ENCODE measurements around the gene NDUFAB1. TPM values are rescaled to one million over a fixed set of nuclear protein-coding genes. Genes with fewer than 3 reads are reported as not detected.

The NDUFAB1 gene
- total and polyA plus RNA-seq, 2 of the 13 experiments (the other 11 are each of a cell fraction or from before 2014, with no cell fraction given): 221 to 601 TPM

- TF ChIP-seq CREB1 (IDR thresholded peaks at IDR 0.05) (peak; percentile 83), CREB1 (CRISPR knock-in tag; IDR thresholded peaks at IDR 0.05) (peak; percentile 86), ZNF576 (CRISPR knock-in tag; IDR thresholded peaks at IDR 0.05) (peak; percentile 95; the same call in 1 of the 2 replicates), PCBP2 (optimal IDR thresholded peaks at IDR 0.05; ENCODE audit: low read depth, low read length, poor library complexity, severe bottlenecking) (peak; percentile 46)
Measured at GRCh38 chr16:23640931-23641765, 45.0 kb upstream of the NDUFAB1 start, which contains the start of the genes DCTN5 and PALB2 (continued).

GRCh38 chr16:23640615-23640930 is 44.5 kb upstream of the NDUFAB1 start:
- peaks cover 12 to 21% of the 10 kb centered on the region in 2 experiments for H3K36me3 ChIP-seq (replicated peaks in 1 of 2; ENCODE audit: control insufficient read depth in 1 of 2, insufficient read depth in 2 of 2, low read length in 2 of 2)
- peak overlapping the region; percentile 89 for H3K27ac ChIP-seq (ENCODE audit: extremely low read length, insufficient read depth, low read length)
- peak overlapping the region; percentile 57 for H2AFZ ChIP-seq (ENCODE audit: low read length)
- H3K4me1 ChIP-seq (ENCODE audit: insufficient read depth, low read length): peaks cover 28% of the 10 kb centered on the region
- peak overlapping the region; percentile 85 for H3K4me2 ChIP-seq (ENCODE audit: low read depth, low read length)
- ChIA-PET CTCF (ENCODE audit: low intra/inter-chr PET ratio, low total read pairs) (no interaction called here), POLR2A (interaction anchor here (1.2 to 2.7 kb wide), 9 partner anchors 8 to 102 kb away, joined by 4 to 20 read pairs (median 9); partner anchors contain the start of genes EARS2, NDUFAB1, PLK1 and UBFD1)
- H4K20me1 ChIP-seq (ENCODE audit: insufficient read depth, low read length): peaks cover 7% of the 10 kb centered on the region; the same call in 1 of the 2 replicates
- no TSS peak for BruUV-seq (replicated peaks)
- peak overlapping the region; percentile 91 to 97 (median 97) for H3K4me3 ChIP-seq (replicated peaks in 1 of 3; ENCODE audit: insufficient read depth in 1 of 3, low read depth in 2 of 3, low read length in 3 of 3)
- H3K79me2 ChIP-seq (ENCODE audit: insufficient read depth, low read length): peaks cover 48% of the 10 kb centered on the region
- ATAC-seq (no peak; the same call in 2 of the 3 replicates), FAIRE-seq (no peak), DNase-seq (ENCODE audit: low spot score) (no peak)
- in situ Hi-C loops (cut with HindIII; ENCODE audit: extremely low pct_ligation_motif_present, low pct_unique_long_range_greater_than_20kb) (no loop called here), intact Hi-C loops (cut with micrococcal nuclease; ENCODE audit: unreplicated experiment) (loop anchor here (2.0 to 5.0 kb wide), 3 partner anchors 38 to 87 kb away; partner anchors contain the start of genes NDUFAB1 and PLK1)
- H3K27me3 ChIP-seq (ENCODE audit: control insufficient read depth in 1 of 2, insufficient read depth in 2 of 2, low read length in 2 of 2): no peaks in the 10 kb centered on the region; a peak in 1 of 5 replicates
- WGBS (ENCODE audit: low lambda C conversion rate): 1% methylated on average over 8 of the region's 8 CpGs
- H3K9me3 ChIP-seq (ENCODE audit: low read length): no peaks in the 10 kb centered on the region
- peak overlapping the region; percentile 94 for H3K9ac ChIP-seq (ENCODE audit: insufficient read depth, low read depth, low read length)
- peak; percentile 70; the same call in 1 of the 2 replicates for TF ChIP-seq DMTF1 (CRISPR knock-in tag; IDR thresholded peaks at IDR 0.05)
- no peak for TF ChIP-seq PLRG1 (conservative IDR thresholded peaks at IDR 0.05)
- TF ChIP-seq TBX3 (IDR thresholded peaks at IDR 0.05; ENCODE audit: borderline replicate concordance): no peak
- no peak for TF ChIP-seq ZNF704 (CRISPR knock-in tag; IDR thresholded peaks at IDR 0.05; ENCODE audit: borderline replicate concordance)
- no peak for TF ChIP-seq ZUFSP (CRISPR knock-in tag; IDR thresholded peaks at IDR 0.05; ENCODE audit: borderline replicate concordance)
- TF ChIP-seq SSRP1 (CRISPR knock-in tag; IDR thresholded peaks at IDR 0.05): 0 out of 2 replicates have a peak, but pooled peaks have one; percentile 44
- no peak for TF ChIP-seq HNF1B (CRISPR knock-in tag; IDR thresholded peaks at IDR 0.05)
- no peak for TF ChIP-seq TAF1 (CRISPR knock-in tag; IDR thresholded peaks at IDR 0.05)

Data from HepG2 (cell line).